ENCODE measurements around the gene MAST4. TPM values are rescaled to one million over a fixed set of nuclear protein-coding genes. Genes with fewer than 3 reads are reported as not detected.

The MAST4 gene
- total RNA-seq, 2 donors from 2014 or later = 36.8 to 45.7 TPM

DNA sequence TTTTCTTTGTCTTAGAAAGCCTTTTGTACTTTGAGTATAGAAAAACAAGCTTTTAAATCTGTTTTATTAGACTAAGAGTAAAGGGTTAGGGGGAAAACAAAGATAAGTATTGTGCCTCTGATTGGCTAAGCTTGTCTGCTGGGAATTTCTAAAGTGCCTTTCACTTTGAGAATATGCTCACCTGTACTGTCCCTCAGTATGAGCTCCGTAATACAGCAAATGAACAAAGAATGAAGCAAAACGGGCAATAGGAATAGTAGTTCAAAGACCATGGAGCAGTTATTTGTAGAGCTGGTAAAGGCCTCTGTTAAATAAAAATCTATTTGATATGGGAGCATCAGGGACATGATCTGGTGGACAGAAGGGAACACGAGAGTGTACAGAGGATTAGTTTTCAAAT lies 277.8 kb downstream of the MAST4 start:
- peaks cover 4% of the 10 kb centered on the region for H3K4me1 ChIP-seq (replicated peaks)

DNA sequence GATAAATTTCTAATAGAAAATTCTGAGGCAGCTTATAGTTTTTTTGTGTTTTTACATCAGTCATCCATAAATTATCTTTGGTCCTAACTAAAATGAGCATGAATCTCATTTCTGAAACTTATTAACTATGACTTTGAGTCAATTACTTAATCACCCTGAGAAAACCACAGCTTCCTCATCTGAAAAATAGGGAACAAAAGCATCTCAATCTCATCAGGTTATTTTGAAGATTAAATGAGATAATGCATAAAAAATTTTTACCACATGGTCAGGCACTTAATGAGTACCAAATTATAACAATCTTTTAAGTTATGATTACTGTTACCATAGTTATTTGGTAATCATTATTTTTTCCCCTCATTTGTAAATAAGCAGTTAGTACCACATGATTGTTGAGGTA lies 279.1 kb downstream of the MAST4 start:
- Histone ChIP-seq H3K9me3 (no peaks in the 10 kb centered on the region), H3K27me3 (replicated peaks; ENCODE audit: insufficient read depth) (no peaks in the 10 kb centered on the region), H3K4me3 (no peak overlapping the region), H3K27ac (no peak overlapping the region), H3K4me1 (replicated peaks) (peaks cover 4% of the 10 kb centered on the region), H3K36me3 (no peaks in the 10 kb centered on the region)
- intact Hi-C loops (cut with DNase I) = no loop called here
- DNase-seq (ENCODE audit: low spot score) = no peak
- no peak for TF ChIP-seq POLR2AphosphoS5 (IDR thresholded peaks at IDR 0.05)
- no peak for TF ChIP-seq POLR2A (IDR thresholded peaks at IDR 0.05)
- TF ChIP-seq, protein P1, sequence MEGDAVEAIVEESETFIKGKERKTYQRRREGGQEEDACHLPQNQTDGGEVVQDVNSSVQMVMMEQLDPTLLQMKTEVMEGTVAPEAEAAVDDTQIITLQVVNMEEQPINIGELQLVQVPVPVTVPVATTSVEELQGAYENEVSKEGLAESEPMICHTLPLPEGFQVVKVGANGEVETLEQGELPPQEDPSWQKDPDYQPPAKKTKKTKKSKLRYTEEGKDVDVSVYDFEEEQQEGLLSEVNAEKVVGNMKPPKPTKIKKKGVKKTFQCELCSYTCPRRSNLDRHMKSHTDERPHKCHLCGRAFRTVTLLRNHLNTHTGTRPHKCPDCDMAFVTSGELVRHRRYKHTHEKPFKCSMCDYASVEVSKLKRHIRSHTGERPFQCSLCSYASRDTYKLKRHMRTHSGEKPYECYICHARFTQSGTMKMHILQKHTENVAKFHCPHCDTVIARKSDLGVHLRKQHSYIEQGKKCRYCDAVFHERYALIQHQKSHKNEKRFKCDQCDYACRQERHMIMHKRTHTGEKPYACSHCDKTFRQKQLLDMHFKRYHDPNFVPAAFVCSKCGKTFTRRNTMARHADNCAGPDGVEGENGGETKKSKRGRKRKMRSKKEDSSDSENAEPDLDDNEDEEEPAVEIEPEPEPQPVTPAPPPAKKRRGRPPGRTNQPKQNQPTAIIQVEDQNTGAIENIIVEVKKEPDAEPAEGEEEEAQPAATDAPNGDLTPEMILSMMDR (IDR thresholded peaks at IDR 0.05) = no peak

More for the DNA sequence above, 277.8 kb downstream of the MAST4 start:
- intact Hi-C loops (cut with DNase I) = no loop called here
- Histone ChIP-seq H3K27me3 (replicated peaks; ENCODE audit: insufficient read depth) (no peaks in the 10 kb centered on the region), H3K27ac (peak overlapping the region in 1 of 2 donors; percentile 11), H3K36me3 (no peaks in the 10 kb centered on the region), H3K9me3 (no peaks in the 10 kb centered on the region), H3K4me3 (no peak overlapping the region)
- no peak for DNase-seq (ENCODE audit: low spot score)
- 37% methylated on average over 3 of the region's 3 CpGs for WGBS
- TF ChIP-seq, protein P1 (IDR thresholded peaks at IDR 0.05) = no peak
- TF ChIP-seq POLR2A (IDR thresholded peaks at IDR 0.05) (no peak), POLR2AphosphoS5 (IDR thresholded peaks at IDR 0.05) (no peak)

DNA sequence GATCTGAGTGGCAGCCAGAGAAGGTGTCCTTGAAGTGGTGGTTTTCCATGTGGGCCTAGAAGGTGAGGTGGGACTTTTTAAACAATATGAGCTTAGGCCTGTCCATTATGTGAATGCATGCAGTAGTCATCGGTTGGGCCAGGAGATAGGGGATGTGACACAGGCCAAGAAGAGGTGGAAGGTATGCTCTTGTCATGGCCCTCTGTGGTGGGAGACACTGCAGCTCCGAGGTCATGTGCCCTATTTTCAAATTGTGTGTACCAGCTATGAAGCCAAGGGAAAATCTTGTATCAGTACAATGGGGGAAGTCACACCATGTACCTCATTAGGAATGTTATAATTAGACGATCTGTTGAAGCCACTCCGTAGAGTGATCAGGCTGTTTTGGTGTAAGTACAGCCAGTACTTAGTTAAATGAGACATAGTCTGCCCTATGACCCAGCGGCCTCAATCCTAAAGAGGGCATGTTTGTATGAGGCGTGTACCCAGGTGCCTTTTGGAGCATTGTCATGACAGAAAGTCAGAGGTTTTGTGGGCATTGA lies 280.1 kb downstream of the MAST4 start:
- intact Hi-C loops (cut with DNase I) = no loop called here
- H3K27me3 ChIP-seq (replicated peaks; ENCODE audit: insufficient read depth) = no peaks in the 10 kb centered on the region

DNA sequence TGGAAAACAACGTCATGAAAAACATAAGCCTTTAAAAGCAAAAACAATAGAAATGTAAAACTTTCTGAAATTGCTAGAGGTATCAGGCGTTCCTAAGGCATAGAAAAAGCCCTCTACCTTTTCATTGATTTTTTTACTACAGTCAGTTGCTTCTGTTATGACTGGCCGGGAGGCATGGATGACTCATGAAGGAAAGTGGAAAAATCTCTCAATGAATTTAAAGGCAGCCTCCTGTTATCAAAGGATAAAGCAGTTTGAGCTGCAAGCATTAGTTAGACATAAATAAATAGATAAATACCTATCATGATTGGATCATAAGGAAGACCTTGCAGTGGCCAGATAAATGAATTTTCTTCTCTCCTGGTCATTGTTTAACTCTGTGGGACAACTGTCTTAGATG lies 281.6 kb downstream of the MAST4 start:
- 70% methylated on average over 3 of the region's 3 CpGs for WGBS
- Histone ChIP-seq H3K27me3 (replicated peaks; ENCODE audit: insufficient read depth) (no peaks in the 10 kb centered on the region), H3K27ac (no peak overlapping the region), H3K9me3 (no peaks in the 10 kb centered on the region), H3K4me1 (replicated peaks) (peaks cover 4% of the 10 kb centered on the region), H3K36me3 (no peaks in the 10 kb centered on the region), H3K4me3 (no peak overlapping the region)
- no peak for DNase-seq (ENCODE audit: low spot score)
- no peak for TF ChIP-seq POLR2AphosphoS5 (IDR thresholded peaks at IDR 0.05)
- no peak for TF ChIP-seq POLR2A (IDR thresholded peaks at IDR 0.05)
- TF ChIP-seq, protein P1 (IDR thresholded peaks at IDR 0.05) = no peak
- intact Hi-C loops (cut with DNase I) = no loop called here

More for the DNA sequence above, 280.1 kb downstream of the MAST4 start:
- H3K36me3 ChIP-seq = no peaks in the 10 kb centered on the region
- no peak overlapping the region for H3K4me3 ChIP-seq
- no peak for TF ChIP-seq POLR2A (IDR thresholded peaks at IDR 0.05)
- no peak for TF ChIP-seq POLR2AphosphoS5 (IDR thresholded peaks at IDR 0.05)
- TF ChIP-seq, protein P1 (IDR thresholded peaks at IDR 0.05) = no peak
- no peak overlapping the region for H3K27ac ChIP-seq
- no peak for DNase-seq (ENCODE audit: low spot score)
- H3K4me1 ChIP-seq (replicated peaks) = peaks cover 4% of the 10 kb centered on the region
- WGBS = 89% methylated on average over 6 of the region's 6 CpGs
- H3K9me3 ChIP-seq = no peaks in the 10 kb centered on the region

DNA sequence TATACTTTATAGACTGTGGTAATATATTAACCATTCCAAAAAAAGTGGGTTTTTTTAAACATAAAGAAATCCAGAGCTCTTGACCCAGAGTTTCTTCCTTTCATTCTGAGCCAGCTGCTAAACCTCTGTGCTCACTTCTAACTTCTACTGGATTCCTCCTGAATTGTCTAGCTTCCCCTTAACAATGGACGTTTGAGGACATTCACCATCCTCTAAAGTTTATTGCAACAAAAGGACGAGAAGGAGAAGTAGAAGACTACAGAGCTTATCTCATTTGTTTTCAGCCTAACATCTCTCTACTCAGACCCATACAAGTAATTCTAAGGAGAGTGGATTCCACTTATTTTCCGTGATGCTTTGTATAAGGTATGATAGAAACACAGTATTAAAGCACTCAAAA lies 284.2 kb downstream of the MAST4 start:
- no peak overlapping the region for H3K4me3 ChIP-seq
- intact Hi-C loops (cut with DNase I) = no loop called here
- DNase-seq (ENCODE audit: low spot score) = no peak
- H3K27ac ChIP-seq = no peak overlapping the region
- no peaks in the 10 kb centered on the region for H3K4me1 ChIP-seq (replicated peaks)
- H3K27me3 ChIP-seq (replicated peaks; ENCODE audit: insufficient read depth) = no peaks in the 10 kb centered on the region
- H3K36me3 ChIP-seq = no peaks in the 10 kb centered on the region
- no peaks in the 10 kb centered on the region for H3K9me3 ChIP-seq
- 60% methylated on average over 3 of the region's 3 CpGs for WGBS
- TF ChIP-seq POLR2A (IDR thresholded peaks at IDR 0.05) = no peak
- TF ChIP-seq POLR2AphosphoS5 (IDR thresholded peaks at IDR 0.05) = no peak
- TF ChIP-seq, protein P1 (IDR thresholded peaks at IDR 0.05) = no peak
